Retinal pigment epithelial cell (primary cell): ENCODE data around the gene PFDN5.

ENCODE experiments used
- DNase-seq: peaks from one replicate; pipeline ENCODE4 v3.0.0-alpha.2; 2010; ENCODE audit warnings: low read depth
- H3K4me3 ChIP-seq: 2 replicates; pipeline ENCODE4 v1.5.1; 2011; ENCODE audit warnings: mild to moderate bottlenecking, low read length, control low read depth, moderate library complexity
- CTCF ChIP-seq: conservative IDR thresholded peaks from 2 replicates; pipeline ENCODE4 v1.5.1; 2011; ENCODE audit warnings: low read depth, low read length, control low read depth, inconsistent platforms

Gene PFDN5

GRCh38 chr12:53295070-53295890 lies at the start of gene PFDN5:
Gene PFDN5, plus strand, starts transcription at chr12:53295542. Its CDS starts 26 bp downstream, at chr12:53295568.
- no peak for TF ChIP-seq CTCF
- H3K4me3 ChIP-seq, result peak within 1 kb of the TSS; percentile 99
- peak; percentile 73 for DNase-seq

GRCh38 chr12:53251477-53252348 lies 43.6 kb upstream of the PFDN5 start:
- peak overlapping the region; percentile 83 for H3K4me3 ChIP-seq
- TF ChIP-seq CTCF, result peak; percentile 57
- DNase-seq, result no peak

DNA sequence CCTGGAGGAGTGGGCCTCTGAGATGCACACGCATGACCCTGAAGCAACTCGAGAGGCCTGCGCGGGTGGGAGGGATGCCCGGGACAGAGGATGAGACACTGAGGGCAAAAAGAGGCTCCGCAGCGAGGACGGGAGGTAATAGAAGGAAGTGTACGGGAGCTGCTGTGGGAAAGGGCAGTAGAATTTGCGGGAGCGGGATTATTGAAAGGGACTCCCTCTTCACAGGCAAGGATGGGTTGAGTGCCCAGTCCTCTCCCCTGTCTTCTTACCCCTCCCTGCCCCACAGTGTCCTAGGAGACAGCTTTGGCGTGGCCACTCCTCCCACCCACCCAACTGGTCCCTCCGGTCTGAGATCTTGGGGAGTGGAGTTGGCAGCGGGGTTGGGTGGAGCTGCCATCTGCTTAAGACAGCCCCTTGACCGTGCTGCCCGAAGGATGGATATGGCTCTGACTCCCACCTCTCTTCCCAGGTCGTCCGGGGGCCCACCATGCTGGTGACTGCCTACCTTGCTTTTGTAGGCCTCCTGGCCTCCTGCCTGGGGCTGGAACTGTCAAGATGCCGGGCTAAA lies 42.9 kb upstream of the PFDN5 start:
- DNase-seq, result no peak
- peak overlapping the region; percentile 83 for H3K4me3 ChIP-seq

DNA sequence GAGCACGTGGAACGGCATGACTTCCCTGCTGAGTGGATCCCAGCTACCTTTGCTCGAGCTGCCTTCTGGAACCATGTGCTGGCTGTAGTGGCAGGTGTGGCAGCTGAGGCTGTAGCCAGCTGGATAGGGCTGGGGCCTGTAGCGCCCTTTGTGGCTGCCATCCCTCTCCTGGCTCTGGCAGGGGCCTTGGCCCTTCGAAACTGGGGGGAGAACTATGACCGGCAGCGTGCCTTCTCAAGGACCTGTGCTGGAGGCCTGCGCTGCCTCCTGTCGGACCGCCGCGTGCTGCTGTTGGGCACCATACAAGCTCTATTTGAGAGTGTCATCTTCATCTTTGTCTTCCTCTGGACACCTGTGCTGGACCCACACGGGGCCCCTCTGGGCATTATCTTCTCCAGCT lies 42.0 kb upstream of the PFDN5 start:
- no peak for DNase-seq
- H3K4me3 ChIP-seq, result peak overlapping the region; percentile 83
- TF ChIP-seq CTCF, result no peak

More for the DNA sequence above, 42.9 kb upstream of the PFDN5 start:
- no peak for TF ChIP-seq CTCF

- no peak for TF ChIP-seq CTCF
- no peak overlapping the region for H3K4me3 ChIP-seq
- no peak for DNase-seq
Observed at GRCh38 chr12:53254816-53255545, 40.4 kb upstream of the PFDN5 start.

DNA sequence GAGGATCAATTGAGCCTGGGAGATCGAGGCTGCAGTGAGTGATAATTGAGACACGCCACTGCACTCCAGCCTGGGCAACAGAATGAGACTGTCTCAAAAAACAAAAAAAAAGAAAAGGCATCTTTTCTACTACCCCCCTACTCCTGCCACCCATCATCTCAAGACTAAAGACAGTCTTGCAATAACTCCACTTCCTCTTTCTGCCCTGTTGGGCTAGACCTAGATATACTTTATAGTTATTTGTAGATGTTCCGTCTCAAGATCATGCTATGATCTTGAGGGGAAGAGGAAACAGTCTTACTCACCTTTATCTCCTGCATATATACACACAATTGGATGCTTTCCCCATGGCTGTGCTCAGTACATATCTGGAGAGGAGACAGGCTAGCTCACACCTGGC lies 39.3 kb upstream of the PFDN5 start:
- H3K4me3 ChIP-seq, result no peak overlapping the region
- no peak for TF ChIP-seq CTCF
- DNase-seq, result no peak
